HG03064 (cell line): ENCODE measurements around the gene LRRC34.
A peak's percentile ranks its signal among the peaks of the same experiment; 100 is the strongest.

Experiments used
- ATAC-seq: cut with Tn5 transposase; IDR thresholded peaks from one replicate; pipeline ENCODE4 v1.9.1; 2021; ENCODE audit warnings: low read depth; ENCODE audit not compliant: unreplicated experiment

LRRC34 gene

GRCh38 chr3:169769287-169770181 lies 43.2 kb downstream of the LRRC34 start, which contains the start of gene ACTRT3:
Gene ACTRT3, minus strand, starts transcription at chr3:169769561. Its CDS starts 41 bp downstream, at chr3:169769520.
- peak; percentile 22 for ATAC-seq

DNA sequence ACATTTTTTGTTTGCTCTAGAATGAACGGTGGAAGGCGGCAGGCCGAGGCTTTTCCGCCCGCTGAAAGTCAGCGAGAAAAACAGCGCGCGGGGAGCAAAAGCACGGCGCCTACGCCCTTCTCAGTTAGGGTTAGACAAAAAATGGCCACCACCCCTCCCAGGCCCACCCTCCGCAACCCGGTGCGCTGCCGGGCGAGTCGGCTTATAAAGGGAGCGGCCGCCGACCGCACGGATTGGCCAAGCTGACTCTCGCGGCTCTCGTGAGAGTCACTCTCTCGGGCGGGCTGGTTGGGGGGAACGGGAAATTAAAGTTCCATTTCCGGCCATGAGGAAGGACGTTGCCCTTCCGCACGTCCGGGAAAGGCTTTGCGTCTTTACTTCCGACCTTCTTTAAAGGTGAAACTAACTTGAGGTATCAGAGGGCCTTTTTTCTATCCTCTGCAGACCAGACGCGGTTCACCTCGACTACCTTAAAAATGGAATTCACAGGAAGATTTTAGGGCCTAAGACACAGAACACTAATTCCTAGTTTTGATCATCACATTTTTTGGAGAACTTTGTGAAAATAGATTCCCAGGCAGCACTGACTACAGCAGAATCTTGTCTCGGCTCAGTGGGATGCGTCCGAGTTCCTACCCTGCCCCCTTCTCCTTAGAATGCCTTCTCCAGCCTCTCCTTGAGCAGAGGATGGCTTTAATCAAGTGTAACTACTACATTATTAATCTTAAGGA lies 47.7 kb downstream of the LRRC34 start, which contains the start of gene TERC:
Gene TERC, minus strand, starts transcription at position 179 of the 731 bp plus-strand sequence.
- peak; percentile 72 for ATAC-seq

- ATAC-seq: peak; percentile 34
Measured at GRCh38 chr3:169764312-169764881, 48.3 kb downstream of the LRRC34 start.

- no peak for ATAC-seq
Measured at GRCh38 chr3:169760479-169760878, 52.2 kb downstream of the LRRC34 start.

GRCh38 chr3:169759256-169759655 lies 53.4 kb downstream of the LRRC34 start:
- peak; percentile 53 for ATAC-seq

DNA sequence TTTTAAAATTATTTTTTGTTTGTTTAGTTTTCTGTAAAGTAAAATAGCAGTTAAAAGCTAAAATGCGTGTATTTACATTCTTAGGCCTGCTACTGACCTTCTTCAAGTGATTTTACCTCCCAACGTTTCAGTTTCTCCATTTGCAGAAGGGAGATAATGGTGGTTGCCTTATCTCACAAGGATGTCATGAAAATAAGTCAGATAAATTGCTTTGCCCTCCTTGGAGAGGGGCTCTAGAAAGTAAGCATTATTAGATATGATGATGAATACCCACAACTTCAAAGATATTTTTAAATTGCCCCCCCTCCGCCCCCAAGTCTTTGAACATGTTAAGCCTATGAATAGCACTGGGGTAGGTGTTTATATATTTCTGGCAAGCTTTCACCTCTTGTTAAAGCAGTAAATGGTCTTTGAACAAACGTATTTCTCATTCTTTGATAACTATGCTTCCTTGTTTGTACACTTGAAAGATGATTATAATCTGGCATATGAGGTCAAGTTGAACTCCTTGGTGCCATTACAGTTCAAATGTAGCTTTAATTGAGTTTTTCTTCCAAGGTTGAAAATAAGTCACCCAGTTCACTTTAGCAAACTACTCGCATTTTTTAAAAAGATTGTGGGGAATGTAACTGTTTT lies 54.2 kb downstream of the LRRC34 start:
- ATAC-seq: no peak

GRCh38 chr3:169755488-169755887 lies 57.2 kb downstream of the LRRC34 start:
- no peak for ATAC-seq

DNA sequence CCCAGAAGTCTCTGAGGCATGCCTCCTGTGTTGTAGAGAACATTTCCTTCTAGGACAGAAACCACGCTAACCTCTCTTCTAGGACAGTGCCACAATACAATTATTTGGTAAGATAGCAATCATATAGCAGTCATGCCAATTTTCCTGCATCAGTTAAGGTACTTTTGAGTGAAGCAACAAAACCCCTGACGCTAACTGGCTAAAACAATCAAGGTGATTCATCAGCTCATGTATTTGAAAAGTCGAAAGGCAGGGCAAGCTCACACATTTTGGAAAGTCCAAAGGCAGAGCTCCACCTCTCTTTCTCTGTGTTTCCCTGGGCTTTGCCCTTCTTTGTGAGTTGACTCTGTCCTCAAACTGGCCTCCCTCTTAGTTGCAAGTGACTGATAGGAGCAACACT lies 58.0 kb downstream of the LRRC34 start:
- ATAC-seq: no peak

- ATAC-seq: no peak
Measured at GRCh38 chr3:169751875-169752274, 60.8 kb downstream of the LRRC34 start.

GRCh38 chr3:169750665-169751064 lies 62.0 kb downstream of the LRRC34 start:
- ATAC-seq: no peak

DNA sequence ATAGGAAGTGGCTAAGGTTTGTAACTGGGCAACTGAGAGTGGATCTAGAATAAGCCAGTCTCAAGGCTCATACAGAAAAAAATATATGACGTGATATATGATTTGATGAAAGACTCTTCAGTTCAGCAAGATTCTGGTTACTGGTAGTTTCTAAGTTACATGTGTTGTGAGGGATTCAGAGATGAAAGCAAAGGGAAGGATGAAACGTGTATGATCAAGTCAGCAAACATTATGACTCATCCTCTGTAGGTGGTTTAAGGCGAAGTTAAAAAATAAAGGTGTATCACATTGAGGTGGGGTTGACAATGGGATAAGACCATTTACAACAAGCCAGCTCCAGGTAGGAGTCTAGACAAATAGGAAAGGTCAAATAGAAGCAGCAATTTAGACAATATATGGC lies 64.0 kb downstream of the LRRC34 start:
- ATAC-seq: no peak

DNA sequence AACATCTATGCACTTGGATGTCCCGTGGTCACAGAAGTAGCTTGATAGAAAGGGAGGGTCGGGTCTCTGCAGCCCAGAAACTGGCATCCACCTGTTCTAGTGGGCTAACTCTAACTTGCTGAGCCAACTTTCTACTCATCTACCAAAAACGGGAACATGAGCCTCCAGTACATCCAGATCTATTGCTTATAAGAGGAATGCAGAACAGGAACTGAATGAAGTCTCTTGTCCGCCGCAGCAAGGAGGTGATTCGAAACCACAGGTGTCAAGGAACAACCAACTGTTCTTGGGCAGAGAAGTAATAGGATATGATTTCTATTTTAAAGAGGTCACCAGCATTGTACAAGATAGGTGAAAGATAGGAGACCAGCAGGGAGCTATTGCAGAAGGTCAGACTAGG lies 65.8 kb downstream of the LRRC34 start:
- ATAC-seq: no peak

- no peak for ATAC-seq
Measured at GRCh38 chr3:169744366-169745054, 68.2 kb downstream of the LRRC34 start.
